Measurements from ENCODE around the gene HSPE1.
"Not testable (repeated sequence)": the region's sequence is repeated elsewhere in the genome, so short reads cannot be mapped to it uniquely, and the experiment has no call there.

HSPE1 gene

GRCh38 chr2:197480165-197481036 lies 19.8 kb upstream of the HSPE1 start:
- TF ChIP-seq CTCF (IDR thresholded peaks at IDR 0.05; ENCODE audit: extremely low read depth, insufficient read depth, missing control alignments), result no peak
- in situ Hi-C loops (cut with MboI; ENCODE audit: low pct_unique_long_range_greater_than_20kb, low sequenced_read_pairs, unreplicated experiment), result no loop called here
- no peak for DNase-seq (ENCODE audit: low spot score)

- in situ Hi-C loops (cut with MboI; ENCODE audit: low pct_unique_long_range_greater_than_20kb, low sequenced_read_pairs, unreplicated experiment); DNase-seq (ENCODE audit: low spot score): not testable (repeated sequence)
These were observed 15.9 kb upstream of the HSPE1 start for GRCh38 chr2:197484248-197484647.

GRCh38 chr2:197486175-197486574 lies 14.0 kb upstream of the HSPE1 start:
- no peak for DNase-seq (ENCODE audit: low spot score)
- TF ChIP-seq CTCF (IDR thresholded peaks at IDR 0.05; ENCODE audit: extremely low read depth, insufficient read depth, missing control alignments), result no peak
- in situ Hi-C loops (cut with MboI; ENCODE audit: low pct_unique_long_range_greater_than_20kb, low sequenced_read_pairs, unreplicated experiment), result no loop called here

GRCh38 chr2:197487385-197487784 lies 12.8 kb upstream of the HSPE1 start:
- in situ Hi-C loops (cut with MboI; ENCODE audit: low pct_unique_long_range_greater_than_20kb, low sequenced_read_pairs, unreplicated experiment), result no loop called here
- no peak for TF ChIP-seq CTCF (IDR thresholded peaks at IDR 0.05; ENCODE audit: extremely low read depth, insufficient read depth, missing control alignments)
- DNase-seq (ENCODE audit: low spot score), result no peak

- in situ Hi-C loops (cut with MboI; ENCODE audit: low pct_unique_long_range_greater_than_20kb, low sequenced_read_pairs, unreplicated experiment), result no loop called here
- DNase-seq (ENCODE audit: low spot score), result no peak
- no peak for TF ChIP-seq CTCF (IDR thresholded peaks at IDR 0.05; ENCODE audit: extremely low read depth, insufficient read depth, missing control alignments)
These were observed 4.6 kb upstream of the HSPE1 start for GRCh38 chr2:197495433-197496134.

- no peak for TF ChIP-seq CTCF (IDR thresholded peaks at IDR 0.05; ENCODE audit: extremely low read depth, insufficient read depth, missing control alignments)
- DNase-seq (ENCODE audit: low spot score), result no peak
- in situ Hi-C loops (cut with MboI; ENCODE audit: low pct_unique_long_range_greater_than_20kb, low sequenced_read_pairs, unreplicated experiment), result no loop called here
These were observed 3.5 kb upstream of the HSPE1 start for GRCh38 chr2:197496695-197497094.

GRCh38 chr2:197497326-197497725 lies 2.9 kb upstream of the HSPE1 start:
- TF ChIP-seq CTCF (IDR thresholded peaks at IDR 0.05; ENCODE audit: extremely low read depth, insufficient read depth, missing control alignments), result no peak
- in situ Hi-C loops (cut with MboI; ENCODE audit: low pct_unique_long_range_greater_than_20kb, low sequenced_read_pairs, unreplicated experiment), result no loop called here
- DNase-seq (ENCODE audit: low spot score), result no peak
